Skeletal muscle satellite cell (primary cell): ENCODE results near the gene GDF10.

Experiments
- H3K27me3 ChIP-seq: 2 replicates; pipeline ENCODE4 v1.7.0; 2013; ENCODE audit warnings: low read length; ENCODE audit not compliant: control insufficient read depth, insufficient read depth
- H3K36me3 ChIP-seq: 2 replicates; pipeline ENCODE4 v1.7.0; 2013; ENCODE audit warnings: mild to moderate bottlenecking, control low read depth, low read length; ENCODE audit not compliant: insufficient read depth
- H3K4me1 ChIP-seq: 2 replicates; pipeline ENCODE4 v1.7.0; 2013; ENCODE audit warnings: low read length; ENCODE audit not compliant: control insufficient read depth, insufficient read depth
- H3K4me2 ChIP-seq: 2 replicates; pipeline ENCODE4 v1.7.0; 2013; ENCODE audit warnings: mild to moderate bottlenecking, low read length
- H3K4me3 ChIP-seq: 2 replicates; pipeline ENCODE4 v1.7.0; 2013; ENCODE audit warnings: low read length
- H3K9ac ChIP-seq: 2 replicates; pipeline ENCODE4 v1.7.0; 2013; ENCODE audit warnings: mild to moderate bottlenecking, low read depth, low read length, moderate library complexity
- H3K9me3 ChIP-seq: replicated peaks from 2 replicates; pipeline ENCODE4 v1.7.0; 2013; ENCODE audit warnings: mild to moderate bottlenecking, control low read depth, low read length

The GDF10 gene

GRCh38 chr10:47308775-47309174, 8.8 kb downstream of the GDF10 start:
- H3K27me3 ChIP-seq = peaks cover 35% of the 10 kb centered on the region
- H3K36me3 ChIP-seq = no peaks in the 10 kb centered on the region
- H3K4me2 ChIP-seq = no peak overlapping the region
- no peak overlapping the region for H3K4me3 ChIP-seq
- no peaks in the 10 kb centered on the region for H3K4me1 ChIP-seq
- H3K9ac ChIP-seq = no peak overlapping the region
- no peaks in the 10 kb centered on the region for H3K9me3 ChIP-seq

- Histone ChIP-seq H3K27me3 (peaks cover 37% of the 10 kb centered on the region), H3K36me3 (no peaks in the 10 kb centered on the region), H3K4me2 (no peak overlapping the region), H3K4me3 (no peak overlapping the region), H3K9me3 (no peaks in the 10 kb centered on the region), H3K4me1 (no peaks in the 10 kb centered on the region), H3K9ac (no peak overlapping the region)
Observed at GRCh38 chr10:47309408-47310089, 9.6 kb downstream of the GDF10 start.

GRCh38 chr10:47310090-47310505, 10.1 kb downstream of the GDF10 start:
- no peaks in the 10 kb centered on the region for H3K36me3 ChIP-seq
- no peak overlapping the region for H3K4me2 ChIP-seq
- H3K27me3 ChIP-seq = peaks cover 33% of the 10 kb centered on the region
- no peaks in the 10 kb centered on the region for H3K9me3 ChIP-seq
- no peak overlapping the region for H3K9ac ChIP-seq
- no peaks in the 10 kb centered on the region for H3K4me1 ChIP-seq
- no peak overlapping the region for H3K4me3 ChIP-seq

- Histone ChIP-seq H3K36me3 (no peaks in the 10 kb centered on the region), H3K27me3 (peaks cover 27% of the 10 kb centered on the region), H3K4me3 (no peak overlapping the region), H3K4me2 (no peak overlapping the region), H3K9ac (no peak overlapping the region), H3K4me1 (no peaks in the 10 kb centered on the region), H3K9me3 (no peaks in the 10 kb centered on the region)
Observed at GRCh38 chr10:47311193-47311931, 11.4 kb downstream of the GDF10 start.

- H3K9ac ChIP-seq = no peak overlapping the region
- no peaks in the 10 kb centered on the region for H3K36me3 ChIP-seq
- no peaks in the 10 kb centered on the region for H3K9me3 ChIP-seq
- no peak overlapping the region for H3K4me2 ChIP-seq
- H3K4me3 ChIP-seq = no peak overlapping the region
- H3K27me3 ChIP-seq = peaks cover 31% of the 10 kb centered on the region
- no peaks in the 10 kb centered on the region for H3K4me1 ChIP-seq
Observed at GRCh38 chr10:47311932-47312662, 12.1 kb downstream of the GDF10 start.

- H3K4me2 ChIP-seq = no peak overlapping the region
- H3K27me3 ChIP-seq = peaks cover 32% of the 10 kb centered on the region
- no peaks in the 10 kb centered on the region for H3K9me3 ChIP-seq
- H3K4me3 ChIP-seq = no peak overlapping the region
- no peak overlapping the region for H3K9ac ChIP-seq
- no peaks in the 10 kb centered on the region for H3K36me3 ChIP-seq
- H3K4me1 ChIP-seq = no peaks in the 10 kb centered on the region
Observed at GRCh38 chr10:47312663-47312995, 12.6 kb downstream of the GDF10 start.

- Histone ChIP-seq H3K27me3 (peaks cover 24% of the 10 kb centered on the region), H3K4me3 (no peak overlapping the region), H3K36me3 (no peaks in the 10 kb centered on the region), H3K4me2 (no peak overlapping the region), H3K9me3 (no peaks in the 10 kb centered on the region), H3K4me1 (no peaks in the 10 kb centered on the region), H3K9ac (no peak overlapping the region)
Observed at GRCh38 chr10:47314416-47314970, 14.5 kb downstream of the GDF10 start.

GRCh38 chr10:47315421-47315820, 15.4 kb downstream of the GDF10 start:
- Histone ChIP-seq H3K9ac (no peak overlapping the region), H3K9me3 (no peaks in the 10 kb centered on the region), H3K4me1 (no peaks in the 10 kb centered on the region), H3K4me3 (no peak overlapping the region), H3K27me3 (peaks cover 32% of the 10 kb centered on the region), H3K36me3 (no peaks in the 10 kb centered on the region), H3K4me2 (no peak overlapping the region)

GRCh38 chr10:47316131-47316530, 16.1 kb downstream of the GDF10 start:
- Histone ChIP-seq H3K4me1 (no peaks in the 10 kb centered on the region), H3K4me2 (no peak overlapping the region), H3K27me3 (peaks cover 36% of the 10 kb centered on the region), H3K9ac (no peak overlapping the region), H3K36me3 (no peaks in the 10 kb centered on the region), H3K4me3 (no peak overlapping the region), H3K9me3 (no peaks in the 10 kb centered on the region)

GRCh38 chr10:47317251-47317650, 17.3 kb downstream of the GDF10 start:
- Histone ChIP-seq H3K4me3 (no peak overlapping the region), H3K9ac (no peak overlapping the region), H3K4me2 (no peak overlapping the region), H3K9me3 (no peaks in the 10 kb centered on the region), H3K27me3 (peaks cover 36% of the 10 kb centered on the region), H3K4me1 (no peaks in the 10 kb centered on the region), H3K36me3 (no peaks in the 10 kb centered on the region)

- peaks cover 37% of the 10 kb centered on the region for H3K27me3 ChIP-seq
- H3K4me3 ChIP-seq = no peak overlapping the region
- H3K9ac ChIP-seq = no peak overlapping the region
- no peaks in the 10 kb centered on the region for H3K4me1 ChIP-seq
- H3K4me2 ChIP-seq = no peak overlapping the region
- H3K36me3 ChIP-seq = no peaks in the 10 kb centered on the region
- no peaks in the 10 kb centered on the region for H3K9me3 ChIP-seq
Observed at GRCh38 chr10:47318706-47319105, 18.7 kb downstream of the GDF10 start.
